ENCODE data around the gene MAP2K7. TPM values are rescaled to one million over a fixed set of nuclear protein-coding genes. Genes with fewer than 3 reads are reported as not detected.

Gene MAP2K7
- total RNA-seq, 3 donors from 2014 or later: 13.3 to 17.1 (median 13.8) TPM

GRCh38 chr19:7902796-7903243, 857 bp upstream of the MAP2K7 start:
- Histone ChIP-seq H3K9me3 (no peaks in the 10 kb centered on the region), H3K4me1 (peaks cover 14 to 18% of the 10 kb centered on the region in 2 donors), H3K36me3 (no peaks in the 10 kb centered on the region), H3K27ac (peak overlapping the region; percentile 92 to 94), H3K27me3 (no peaks in the 10 kb centered on the region), H3K4me3 (peak overlapping the region; percentile 53 to 89 (median 87))
- intact Hi-C loops (cut with DNase I; ENCODE audit: low total_unique reads): loop anchor here (1.0 to 5.0 kb wide), 2 partner anchors 36 to 51 kb away; no protein-coding TSS in a partner anchor
- no peak for DNase-seq (ENCODE audit: low spot score in 2 of 2)
- TF ChIP-seq POLR2A (IDR thresholded peaks at IDR 0.05) (no peak), POLR2AphosphoS5 (IDR thresholded peaks at IDR 0.05) (no peak), CTCF (IDR thresholded peaks at IDR 0.05) (no peak)

GRCh38 chr19:7904074-7905020, 670 bp downstream of the MAP2K7 start:
- H3K27me3 ChIP-seq: no peaks in the 10 kb centered on the region
- H3K27ac ChIP-seq: peak overlapping the region; percentile 92 to 94
- intact Hi-C loops (cut with DNase I; ENCODE audit: low total_unique reads): loop anchor here (5.0 kb wide), 1 partner anchor 52 kb away; no protein-coding TSS in a partner anchor
- H3K4me3 ChIP-seq: peak overlapping the region; percentile 85 to 89 (median 87)
- TF ChIP-seq POLR2AphosphoS5 (IDR thresholded peaks at IDR 0.05) (no peak), POLR2A (IDR thresholded peaks at IDR 0.05) (no peak), CTCF (IDR thresholded peaks at IDR 0.05) (no peak)
- H3K36me3 ChIP-seq: no peaks in the 10 kb centered on the region
- H3K9me3 ChIP-seq: no peaks in the 10 kb centered on the region
- peak in 1 of 2 donors; percentile 58 for DNase-seq (ENCODE audit: low spot score in 2 of 2)
- H3K4me1 ChIP-seq: peaks cover 14 to 18% of the 10 kb centered on the region in 2 donors

- intact Hi-C loops (cut with DNase I; ENCODE audit: low total_unique reads): no loop called here
Measured at GRCh38 chr19:7905268-7905667, 1.6 kb downstream of the MAP2K7 start.

GRCh38 chr19:7905859-7906258, 2.2 kb downstream of the MAP2K7 start:
- no peak for DNase-seq (ENCODE audit: low spot score in 2 of 2)
- intact Hi-C loops (cut with DNase I; ENCODE audit: low total_unique reads): no loop called here
- no peaks in the 10 kb centered on the region for H3K9me3 ChIP-seq
- no peak overlapping the region for H3K27ac ChIP-seq
- H3K27me3 ChIP-seq: no peaks in the 10 kb centered on the region
- peaks cover 14 to 18% of the 10 kb centered on the region in 2 donors for H3K4me1 ChIP-seq
- H3K36me3 ChIP-seq: peaks cover 8% of the 10 kb centered on the region
- TF ChIP-seq CTCF (IDR thresholded peaks at IDR 0.05): no peak
- H3K4me3 ChIP-seq: no peak overlapping the region

More at GRCh38 chr19:7905268-7905667, 1.6 kb downstream of the MAP2K7 start:
- DNase-seq (ENCODE audit: low spot score in 2 of 2): no peak
- Histone ChIP-seq H3K4me3 (peak overlapping the region in 2 of 3 donors; percentile 87 to 89), H3K27me3 (no peaks in the 10 kb centered on the region), H3K27ac (no peak overlapping the region), H3K4me1 (peaks cover 14 to 18% of the 10 kb centered on the region in 2 donors), H3K36me3 (peaks cover 2% of the 10 kb centered on the region), H3K9me3 (no peaks in the 10 kb centered on the region)
- no peak for TF ChIP-seq POLR2A (IDR thresholded peaks at IDR 0.05)
- TF ChIP-seq POLR2AphosphoS5 (IDR thresholded peaks at IDR 0.05): no peak
- no peak for TF ChIP-seq CTCF (IDR thresholded peaks at IDR 0.05)

- Histone ChIP-seq H3K36me3 (peaks cover 19% of the 10 kb centered on the region), H3K27me3 (no peaks in the 10 kb centered on the region), H3K9me3 (no peaks in the 10 kb centered on the region), H3K27ac (no peak overlapping the region), H3K4me1 (peaks cover 14 to 18% of the 10 kb centered on the region in 2 donors), H3K4me3 (no peak overlapping the region)
- DNase-seq (ENCODE audit: low spot score in 2 of 2): no peak
- intact Hi-C loops (cut with DNase I; ENCODE audit: low total_unique reads): no loop called here
- TF ChIP-seq CTCF (IDR thresholded peaks at IDR 0.05) (no peak), POLR2AphosphoS5 (IDR thresholded peaks at IDR 0.05) (no peak), POLR2A (IDR thresholded peaks at IDR 0.05) (no peak)
Measured at GRCh38 chr19:7907122-7907521, 3.4 kb downstream of the MAP2K7 start.
